HEK293T (cell line): ENCODE data around the gene UIMC1.
"Not testable (repeated sequence)": the region's sequence is repeated elsewhere in the genome, so short reads cannot be mapped to it uniquely, and the experiment has no call there.

Experiments used
- CTCF ChIA-PET: fragments of 350-600 bp; formaldehyde crosslinking; extraction: SDS; loops from one replicate; lab custom pipeline; 2021; ENCODE audit warnings: antibody characterized with exemption, inconsistent platforms; lab: Yijun Ruan, JAX
- POLR2A ChIA-PET: fragments of 350-600 bp; formaldehyde crosslinking; extraction: SDS; loops from one replicate; lab custom pipeline; 2020; ENCODE audit warnings: antibody characterized with exemption, inconsistent platforms; lab: Yijun Ruan, JAX
- DNase-seq: peaks from one replicate; pipeline ENCODE4 v3.0.0; 2012; ENCODE audit warnings: mixed read lengths; ENCODE audit errors: extremely low spot score
- ARNT ChIP-seq: fragments of 450-650 bp; IDR thresholded peaks from 2 replicates; pipeline ENCODE4 v1.6.1; 2017; ENCODE audit warnings: mild to moderate bottlenecking
- BHLHE40 ChIP-seq: fragments of 450-650 bp; IDR thresholded peaks from 2 replicates; pipeline ENCODE4 v1.6.1; 2016; ENCODE audit warnings: mild to moderate bottlenecking, moderate library complexity, borderline replicate concordance
- CTBP1 ChIP-seq: fragments of 450-650 bp; IDR thresholded peaks from 2 replicates; pipeline ENCODE4 v1.6.1; 2016; ENCODE audit warnings: borderline replicate concordance
- ELF4 ChIP-seq: fragments of 450-650 bp; IDR thresholded peaks from 2 replicates; pipeline ENCODE4 v1.6.1; 2017; ENCODE audit warnings: antibody characterized with exemption
- FOXA1 ChIP-seq: fragments of 450-650 bp; IDR thresholded peaks from 2 replicates; pipeline ENCODE4 v1.6.1; 2016; ENCODE audit warnings: mild to moderate bottlenecking
- FOXK2 ChIP-seq: fragments of 450-650 bp; IDR thresholded peaks from 2 replicates; pipeline ENCODE4 v1.6.1; 2016; ENCODE audit warnings: mild to moderate bottlenecking
- FOXM1 ChIP-seq: fragments of 450-650 bp; IDR thresholded peaks from 2 replicates; pipeline ENCODE4 v1.6.1; 2017; ENCODE audit warnings: mild to moderate bottlenecking, borderline replicate concordance
- HDGF ChIP-seq: fragments of 450-650 bp; IDR thresholded peaks from 2 replicates; pipeline ENCODE4 v1.6.1; 2017; ENCODE audit warnings: antibody characterized with exemption, borderline replicate concordance
- L3MBTL2 ChIP-seq: fragments of 450-650 bp; conservative IDR thresholded peaks from 2 replicates; pipeline ENCODE4 v1.6.1; 2016; ENCODE audit warnings: mild to moderate bottlenecking
- LEF1 ChIP-seq: fragments of 450-650 bp; IDR thresholded peaks from 2 replicates; pipeline ENCODE4 v1.6.1; 2017; ENCODE audit warnings: mild to moderate bottlenecking, borderline replicate concordance
- NFRKB ChIP-seq: fragments of 450-650 bp; IDR thresholded peaks from 2 replicates; pipeline ENCODE4 v1.6.1; 2016; ENCODE audit warnings: mild to moderate bottlenecking, moderate library complexity
- PKNOX1 ChIP-seq: fragments of 450-650 bp; IDR thresholded peaks from 2 replicates; pipeline ENCODE4 v1.6.1; 2016
- SP1 ChIP-seq: fragments of 450-650 bp; IDR thresholded peaks from 2 replicates; pipeline ENCODE4 v1.6.1; 2017
- SUZ12 ChIP-seq: fragments of 450-650 bp; IDR thresholded peaks from 2 replicates; pipeline ENCODE4 v1.6.1; 2016; ENCODE audit warnings: mild to moderate bottlenecking
- TARDBP ChIP-seq: fragments of 450-650 bp; IDR thresholded peaks from 2 replicates; pipeline ENCODE4 v1.6.1; 2016
- ZNF384 ChIP-seq: fragments of 450-650 bp; IDR thresholded peaks from 2 replicates; pipeline ENCODE4 v1.6.1; 2016

Gene UIMC1

GRCh38 chr5:176987583-176987982, 19.0 kb downstream of the UIMC1 start:
- ChIA-PET POLR2A (no interaction called here), CTCF (no interaction called here)
- no peak for DNase-seq
- TF ChIP-seq FOXM1: no peak
- TF ChIP-seq CTBP1: no peak
- no peak for TF ChIP-seq TARDBP
- TF ChIP-seq PKNOX1: no peak
- TF ChIP-seq FOXK2: no peak

DNA sequence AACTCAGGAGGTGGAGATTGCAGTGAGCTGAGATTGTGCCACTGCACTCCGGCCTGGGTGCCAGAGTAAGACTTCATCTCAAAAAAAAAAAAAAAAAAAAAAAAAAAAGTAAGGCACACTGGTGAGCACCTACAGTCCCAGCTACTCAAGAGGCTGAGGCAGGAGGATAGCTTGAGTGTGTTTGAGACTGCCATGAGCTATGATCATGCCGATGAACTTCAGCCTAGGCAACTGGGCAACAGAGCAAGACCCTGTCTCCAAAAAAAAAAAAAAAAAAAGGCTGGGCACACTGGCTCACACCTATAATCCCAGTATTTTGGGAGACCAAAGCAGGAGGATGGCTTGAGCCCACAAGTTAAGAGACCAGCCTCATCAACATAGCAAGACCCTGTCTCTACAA, 20.3 kb downstream of the UIMC1 start:
- POLR2A ChIA-PET: no interaction called here
- no peak for TF ChIP-seq SUZ12
- TF ChIP-seq TARDBP: no peak
- CTCF ChIA-PET: interaction anchor here (0.7 kb wide), 1 partner anchor 215 kb away, joined by 5 read pairs; no protein-coding TSS in a partner anchor

DNA sequence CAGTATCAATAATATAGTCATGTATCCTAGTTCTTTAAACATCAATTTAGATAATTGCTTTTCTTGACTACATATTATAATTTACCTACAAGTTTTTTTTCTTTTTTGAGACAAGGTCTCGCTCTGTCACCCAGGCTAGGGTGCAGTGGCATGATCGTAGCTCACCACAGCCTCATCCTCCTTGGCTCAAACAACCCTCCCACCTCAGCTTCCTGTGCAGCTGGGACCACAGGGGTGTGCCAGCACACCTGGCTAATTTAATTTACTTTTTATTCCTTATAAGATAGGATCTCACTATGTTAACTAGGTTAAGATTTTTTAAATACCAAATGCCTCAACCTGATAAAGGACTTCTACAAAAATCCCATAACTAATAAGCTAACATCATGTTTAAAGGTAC, 21.1 kb downstream of the UIMC1 start:
- ChIA-PET POLR2A (no interaction called here), CTCF (no interaction called here)
- DNase-seq: no peak
- TF ChIP-seq BHLHE40 (no peak), FOXK2 (no peak), CTBP1 (no peak), TARDBP (no peak), FOXA1 (no peak), PKNOX1 (no peak), FOXM1 (no peak), ZNF384 (no peak), SP1 (no peak), ARNT (no peak), ELF4 (no peak), L3MBTL2 (no peak), SUZ12 (no peak), HDGF (no peak), LEF1 (no peak), NFRKB (no peak)

More for the DNA sequence above, 20.3 kb downstream of the UIMC1 start:
- DNase-seq: no peak

GRCh38 chr5:176984176-176984575, 22.4 kb downstream of the UIMC1 start:
- POLR2A ChIA-PET, CTCF ChIA-PET: not testable (repeated sequence)

GRCh38 chr5:176983593-176983992, 23.0 kb downstream of the UIMC1 start:
- DNase-seq, CTCF ChIA-PET, POLR2A ChIA-PET: not testable (repeated sequence)

More at GRCh38 chr5:176984176-176984575, 22.4 kb downstream of the UIMC1 start:
- DNase-seq: not testable (repeated sequence)

DNA sequence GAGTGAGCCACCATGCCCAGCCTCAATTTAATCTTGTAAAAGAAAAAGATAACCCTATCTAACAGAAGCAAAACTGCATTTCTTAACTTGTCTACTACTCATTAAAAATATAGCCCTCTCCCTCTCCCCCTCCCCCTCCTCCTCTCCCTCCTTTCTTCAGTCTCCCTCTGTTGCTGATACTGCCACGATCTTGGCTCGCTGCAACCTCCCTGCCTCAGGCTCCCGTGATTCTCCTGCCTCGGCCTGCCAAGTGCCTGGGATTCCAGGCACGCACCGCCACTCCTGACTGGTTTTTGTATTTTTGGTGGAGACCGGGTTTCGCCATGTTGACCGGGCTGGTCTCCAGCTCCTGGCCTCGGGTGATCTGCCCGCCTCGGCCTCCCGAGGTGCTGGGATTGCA, 23.5 kb downstream of the UIMC1 start:
- POLR2A ChIA-PET, DNase-seq, CTCF ChIA-PET: not testable (repeated sequence)

- TF ChIP-seq ARNT: no peak
- TF ChIP-seq NFRKB: no peak
- no peak for TF ChIP-seq CTBP1
- TF ChIP-seq HDGF: no peak
- no peak for TF ChIP-seq FOXK2
- no peak for TF ChIP-seq TARDBP
- TF ChIP-seq ZNF384: no peak
- no peak for TF ChIP-seq SP1
- TF ChIP-seq LEF1: no peak
- TF ChIP-seq PKNOX1: no peak
- no peak for TF ChIP-seq FOXM1
- no peak for TF ChIP-seq ELF4
- no peak for TF ChIP-seq L3MBTL2
- CTCF ChIA-PET: interaction anchor here (0.8 kb wide), 1 partner anchor 13 kb away, joined by 7 read pairs; no protein-coding TSS in a partner anchor
- no peak for DNase-seq
- POLR2A ChIA-PET: no interaction called here
Observed at GRCh38 chr5:176980818-176981217, 25.8 kb downstream of the UIMC1 start.

DNA sequence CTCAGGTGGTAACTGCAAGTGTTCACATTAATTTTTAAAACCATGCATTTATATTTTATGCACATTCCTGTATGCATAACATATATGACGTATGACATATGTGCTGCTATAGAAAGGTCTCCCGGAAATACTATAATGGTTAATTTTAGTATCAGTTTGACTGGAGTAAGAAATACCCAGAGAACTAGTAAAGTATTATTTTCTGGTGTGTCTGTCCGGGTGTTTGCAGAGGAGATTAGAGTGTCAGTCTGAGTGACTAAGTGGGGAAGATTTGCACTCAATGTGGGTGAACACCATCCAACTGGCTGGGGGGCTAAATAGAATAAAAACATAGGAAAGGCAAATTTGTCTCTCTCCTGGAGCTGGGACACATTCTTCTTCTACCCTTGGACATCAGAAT, 26.9 kb downstream of the UIMC1 start:
- CTCF ChIA-PET: no interaction called here
- DNase-seq: no peak
- POLR2A ChIA-PET: no interaction called here
- TF ChIP-seq LEF1 (no peak), FOXK2 (no peak)
